Astrocyte (in vitro differentiated cells and primary cell): ENCODE data around the gene C16orf96. TPM values are rescaled to one million over a fixed set of nuclear protein-coding genes. Genes with fewer than 3 reads are reported as not detected.

Experiments used
- DNase-seq: peaks from one replicate; pipeline ENCODE4 v3.0.0-alpha.2; 2010; ENCODE audit warnings: low read depth
- FAIRE-seq: peaks from 2 replicates; lab custom pipeline; 2011; peaks lifted over from hg19 to GRCh38; lab: Jason Lieb, UNC
- H2AFZ ChIP-seq: 2 replicates; pipeline ENCODE4 v1.6.0; 2012; ENCODE audit warnings: low read depth, low read length, inconsistent platforms
- H3K27ac ChIP-seq: 2 replicates; pipeline ENCODE4 v1.5.1; 2011; ENCODE audit warnings: low read depth, low read length, inconsistent platforms
- H3K27me3 ChIP-seq: 2 replicates; pipeline ENCODE4 v1.6.0; 2011; ENCODE audit warnings: low read length, inconsistent platforms; ENCODE audit not compliant: insufficient read depth
- H3K36me3 ChIP-seq: 2 replicates; pipeline ENCODE4 v1.5.1; 2011; ENCODE audit warnings: low read length, inconsistent platforms; ENCODE audit not compliant: insufficient read depth
- H3K4me1 ChIP-seq: 2 replicates; pipeline ENCODE4 v1.5.1; 2011; ENCODE audit warnings: low read length, inconsistent platforms; ENCODE audit not compliant: insufficient read depth
- H3K4me2 ChIP-seq: 2 replicates; pipeline ENCODE4 v1.6.0; 2012; ENCODE audit warnings: low read length, inconsistent platforms
- H3K4me3 ChIP-seq: 2 replicates; pipeline ENCODE4 v1.5.1; 2011; ENCODE audit warnings: low read depth, mild to moderate bottlenecking, low read length, inconsistent platforms; ENCODE audit not compliant: insufficient read depth
- H3K79me2 ChIP-seq: 2 replicates; pipeline ENCODE4 v1.6.0; 2012; ENCODE audit warnings: mild to moderate bottlenecking, low read length, inconsistent platforms; ENCODE audit not compliant: insufficient read depth
- H3K9ac ChIP-seq: 2 replicates; pipeline ENCODE4 v1.6.0; 2012; ENCODE audit warnings: mild to moderate bottlenecking, low read length, inconsistent platforms
- H3K9me3 ChIP-seq: 2 replicates; pipeline ENCODE4 v1.5.1; 2012; ENCODE audit warnings: low read depth, mild to moderate bottlenecking, low read length, inconsistent platforms; ENCODE audit not compliant: insufficient read depth
- H4K20me1 ChIP-seq: 2 replicates; pipeline ENCODE4 v1.6.0; 2012; ENCODE audit warnings: low read length, inconsistent platforms; ENCODE audit not compliant: insufficient read depth
- H3K27ac Mint-ChIP-seq: one replicate; pipeline ENCODE4 v1.8.0; 2021; ENCODE audit warnings: mild to moderate bottlenecking, mixed read lengths; ENCODE audit not compliant: unreplicated experiment
- H3K27me3 Mint-ChIP-seq: one replicate; pipeline ENCODE4 v1.8.0; 2021; ENCODE audit warnings: low read depth, mixed read lengths; ENCODE audit not compliant: unreplicated experiment
- H3K36me3 Mint-ChIP-seq: one replicate; pipeline ENCODE4 v1.8.0; 2021; ENCODE audit warnings: low read depth, mixed read lengths; ENCODE audit not compliant: unreplicated experiment
- H3K4me1 Mint-ChIP-seq: one replicate; pipeline ENCODE4 v1.8.0; 2021; ENCODE audit warnings: low read depth, mixed read lengths; ENCODE audit not compliant: unreplicated experiment
- H3K4me3 Mint-ChIP-seq: one replicate; pipeline ENCODE4 v1.8.0; 2021; ENCODE audit warnings: mild to moderate bottlenecking, moderate library complexity, mixed read lengths; ENCODE audit not compliant: unreplicated experiment
- H3K9me3 Mint-ChIP-seq: one replicate; pipeline ENCODE4 v1.8.0; 2021; ENCODE audit warnings: mild to moderate bottlenecking, mixed read lengths; ENCODE audit not compliant: unreplicated experiment
- EZH2 ChIP-seq: IDR thresholded peaks from 2 replicates; pipeline ENCODE4 v1.6.1; 2012; ENCODE audit warnings: mild to moderate bottlenecking, low read length, inconsistent platforms; ENCODE audit not compliant: insufficient read depth
- total RNA-seq: library from RNA; stranded (reverse); gene quantifications from 2 replicates; pipeline ENCODE4 v1.2.1, GENCODE V29; 2021
- TF ChIP-seq, protein P1 (sequence below): IDR thresholded peaks from 2 replicates; pipeline ENCODE4 v1.5.1; 2011; ENCODE audit warnings: low read depth, mild to moderate bottlenecking, inconsistent platforms, low read length, moderate library complexity; ENCODE audit not compliant: insufficient read depth

C16orf96 gene
- total RNA-seq, 1 donor from 2014 or later = 0.20 TPM

- peak overlapping the region; percentile 86 for H3K4me3 ChIP-seq
- peak; percentile 26 for DNase-seq
- Mint-ChIP-seq H3K27me3 (no peaks in the 10 kb centered on the region), H3K9me3 (no peaks in the 10 kb centered on the region), H3K27ac (peak overlapping the region; percentile 26), H3K4me3 (peak overlapping the region; percentile 88), H3K36me3 (no peaks in the 10 kb centered on the region), H3K4me1 (peaks cover 2% of the 10 kb centered on the region)
- H3K27ac ChIP-seq = peak overlapping the region; percentile 81
- no peaks in the 10 kb centered on the region for H3K27me3 ChIP-seq
- peaks cover 25% of the 10 kb centered on the region for H3K4me1 ChIP-seq
- H4K20me1 ChIP-seq = peaks cover 44% of the 10 kb centered on the region
- no peaks in the 10 kb centered on the region for H3K9me3 ChIP-seq
- peak overlapping the region; percentile 91 for H2AFZ ChIP-seq
- H3K9ac ChIP-seq = peak overlapping the region; percentile 93
- H3K79me2 ChIP-seq = peaks cover 55% of the 10 kb centered on the region
- H3K4me2 ChIP-seq = peak overlapping the region; percentile 99
- TF ChIP-seq, protein P1, sequence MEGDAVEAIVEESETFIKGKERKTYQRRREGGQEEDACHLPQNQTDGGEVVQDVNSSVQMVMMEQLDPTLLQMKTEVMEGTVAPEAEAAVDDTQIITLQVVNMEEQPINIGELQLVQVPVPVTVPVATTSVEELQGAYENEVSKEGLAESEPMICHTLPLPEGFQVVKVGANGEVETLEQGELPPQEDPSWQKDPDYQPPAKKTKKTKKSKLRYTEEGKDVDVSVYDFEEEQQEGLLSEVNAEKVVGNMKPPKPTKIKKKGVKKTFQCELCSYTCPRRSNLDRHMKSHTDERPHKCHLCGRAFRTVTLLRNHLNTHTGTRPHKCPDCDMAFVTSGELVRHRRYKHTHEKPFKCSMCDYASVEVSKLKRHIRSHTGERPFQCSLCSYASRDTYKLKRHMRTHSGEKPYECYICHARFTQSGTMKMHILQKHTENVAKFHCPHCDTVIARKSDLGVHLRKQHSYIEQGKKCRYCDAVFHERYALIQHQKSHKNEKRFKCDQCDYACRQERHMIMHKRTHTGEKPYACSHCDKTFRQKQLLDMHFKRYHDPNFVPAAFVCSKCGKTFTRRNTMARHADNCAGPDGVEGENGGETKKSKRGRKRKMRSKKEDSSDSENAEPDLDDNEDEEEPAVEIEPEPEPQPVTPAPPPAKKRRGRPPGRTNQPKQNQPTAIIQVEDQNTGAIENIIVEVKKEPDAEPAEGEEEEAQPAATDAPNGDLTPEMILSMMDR = no peak
- no peak for TF ChIP-seq EZH2
- H3K36me3 ChIP-seq = no peaks in the 10 kb centered on the region
- FAIRE-seq = no peak
Measured at GRCh38 chr16:4613636-4614570, 57.8 kb downstream of the C16orf96 start.

- Histone ChIP-seq H3K4me1 (peaks cover 25% of the 10 kb centered on the region), H3K27ac (peak within 1 kb of the TSS; percentile 81), H3K27me3 (no peaks in the 10 kb centered on the region), H3K4me2 (peak within 1 kb of the TSS; percentile 99), H3K79me2 (peaks cover 55% of the 10 kb centered on the region), H3K4me3 (peak within 1 kb of the TSS; percentile 86), H4K20me1 (peaks cover 42% of the 10 kb centered on the region), H3K36me3 (no peaks in the 10 kb centered on the region), H3K9ac (peak within 1 kb of the TSS; percentile 93), H3K9me3 (no peaks in the 10 kb centered on the region), H2AFZ (peak within 1 kb of the TSS; percentile 93)
- no peaks in the 10 kb centered on the region for H3K9me3 Mint-ChIP-seq
- peaks cover 2% of the 10 kb centered on the region for H3K4me1 Mint-ChIP-seq
- peak within 1 kb of the TSS; percentile 89 for H3K4me3 Mint-ChIP-seq
- no peak for TF ChIP-seq EZH2
- TF ChIP-seq, protein P1 = no peak
- no peak for FAIRE-seq
- DNase-seq = peak; percentile 71
- H3K36me3 Mint-ChIP-seq = no peaks in the 10 kb centered on the region
- peak within 1 kb of the TSS; percentile 62 for H3K27ac Mint-ChIP-seq
- no peaks in the 10 kb centered on the region for H3K27me3 Mint-ChIP-seq
Measured at GRCh38 chr16:4614571-4615383, 58.6 kb downstream of the C16orf96 start, which contains the start of gene UBALD1. UBALD1 (minus strand) TSS chr16:4614888; CDS start chr16:4614797, 91 bp downstream.
